DND-41 (cell line): Measurements from ENCODE around the gene SEMA5B.

Source experiments
- CTCF ChIP-seq: IDR thresholded peaks from 2 replicates; pipeline ENCODE4 v1.5.1; 2012; ENCODE audit warnings: borderline replicate concordance, low read length, moderate library complexity, mild to moderate bottlenecking; ENCODE audit not compliant: poor library complexity, severe bottlenecking; ENCODE audit errors: extremely low read depth
- EZH2 ChIP-seq: IDR thresholded peaks from 3 replicates; pipeline ENCODE4 v1.6.1; 2012; ENCODE audit warnings: borderline replicate concordance, low read depth, mild to moderate bottlenecking, moderate library complexity, low read length, inconsistent platforms; ENCODE audit not compliant: severe bottlenecking

GRCh38 chr3:122952520-122952919 lies 75.0 kb downstream of the SEMA5B start:
- TF ChIP-seq CTCF = no peak
- no peak for TF ChIP-seq EZH2
